Left lung (tissue), 10 donors: ENCODE results near the gene KRCC1. TPM values are rescaled to one million over a fixed set of nuclear protein-coding genes. Genes with fewer than 3 reads are reported as not detected.
"Not testable (repeated sequence)": the region's sequence is repeated elsewhere in the genome, so short reads cannot be mapped to it uniquely, and the experiment has no call there.

ENCODE experiments used
- ATAC-seq: fragments of 200-7000 bp; cut with Tn5 transposase; one replicate; pipeline ENCODE4 v1.9.1; 2020; ENCODE audit warnings: moderate library complexity
- DNase-seq, 4 donors: peaks; one replicate each; pipeline ENCODE4 v3.0.0-alpha.2; 2013 to 2020
- H3K27ac ChIP-seq, 2 donors: fragments of 200-600 bp; sonication (generic) in 1 of 2; one replicate each; pipeline versions ENCODE4 v1.5.0 to v1.8.0; 2020 to 2021
- H3K27me3 ChIP-seq, 2 donors: fragments of 200-600 bp; sonication (generic) in 1 of 2; one replicate each; pipeline versions ENCODE4 v1.5.0 to v1.8.0; 2020 to 2021
- H3K36me3 ChIP-seq, 2 donors: fragments of 200-600 bp; sonication (generic) in 1 of 2; one replicate each; pipeline versions ENCODE4 v1.5.0 to v1.8.0; 2020 to 2021
- H3K4me1 ChIP-seq, 2 donors: fragments of 200-600 bp; one replicate each; pipeline ENCODE4 v1.8.0; 2021
- H3K4me3 ChIP-seq, 2 donors: fragments of 200-600 bp; sonication (generic) in 1 of 2; one replicate each; pipeline versions ENCODE4 v1.5.0 to v1.8.0; 2020 to 2021; ENCODE audit warnings: mild to moderate bottlenecking in 1 of 2
- H3K9me3 ChIP-seq, 2 donors: fragments of 200-600 bp; sonication (generic) in 1 of 2; one replicate each; pipeline versions ENCODE4 v1.5.0 to v1.8.0; 2020 to 2021
- CTCF ChIP-seq, 2 donors: fragments of 200-600 bp; sonication (generic) in 1 of 2; IDR thresholded peaks; one replicate each; pipeline versions ENCODE4 v1.5.0 to v1.8.0; 2021; ENCODE audit warnings: antibody characterized with exemption in 2 of 2
- intact Hi-C, 2 donors: fragments of 100-400 bp; cut with DNase I; formaldehyde crosslinking; loops; one replicate each; pipeline versions ENCODE4 v1.11.2 to v1.14.2; 2022
- polyA plus RNA-seq, 6 donors: library from polyadenylated mRNA; unstranded; fragments of 120-200 nt; gene quantifications; one replicate each; pipeline ENCODE4 v1.2.1, GENCODE V29; 2013; ENCODE audit not compliant: insufficient read length in 6 of 6
- total RNA-seq, 2 donors: library from RNA; stranded (reverse); fragmentation: NEBNext Ultra II Directional; extraction: Animal tissue kit (Norgen Biotek cat#: 25700); gene quantifications; one replicate each; pipeline ENCODE4 v1.2.1, GENCODE V29; 2021
- donor health status: DM: no; HTN: yes; CAD: no.
- donor health status: DM: no; HTN: no; CAD: no.

KRCC1 gene
- total and polyA plus RNA-seq, 8 donors = 19.7 to 52.9 (median 49.5) TPM

- Histone ChIP-seq H3K36me3 (no peaks in the 10 kb centered on the region), H3K9me3 (no peaks in the 10 kb centered on the region), H3K4me1 (no peaks in the 10 kb centered on the region), H3K27ac (no peak overlapping the region), H3K27me3 (peaks cover 3 to 11% of the 10 kb centered on the region in 2 donors), H3K4me3 (no peak overlapping the region)
- DNase-seq (peak in 1 of 4 donors; percentile 42), ATAC-seq (no peak)
- TF ChIP-seq CTCF (IDR thresholded peaks at IDR 0.05) = no peak
- intact Hi-C loops = no loop called here
Observed at GRCh38 chr2:88006912-88007439, 48.6 kb downstream of the KRCC1 start.

GRCh38 chr2:88005776-88006175 is 49.8 kb downstream of the KRCC1 start:
- intact Hi-C loops = no loop called here
- TF ChIP-seq CTCF (IDR thresholded peaks at IDR 0.05) = no peak

DNA sequence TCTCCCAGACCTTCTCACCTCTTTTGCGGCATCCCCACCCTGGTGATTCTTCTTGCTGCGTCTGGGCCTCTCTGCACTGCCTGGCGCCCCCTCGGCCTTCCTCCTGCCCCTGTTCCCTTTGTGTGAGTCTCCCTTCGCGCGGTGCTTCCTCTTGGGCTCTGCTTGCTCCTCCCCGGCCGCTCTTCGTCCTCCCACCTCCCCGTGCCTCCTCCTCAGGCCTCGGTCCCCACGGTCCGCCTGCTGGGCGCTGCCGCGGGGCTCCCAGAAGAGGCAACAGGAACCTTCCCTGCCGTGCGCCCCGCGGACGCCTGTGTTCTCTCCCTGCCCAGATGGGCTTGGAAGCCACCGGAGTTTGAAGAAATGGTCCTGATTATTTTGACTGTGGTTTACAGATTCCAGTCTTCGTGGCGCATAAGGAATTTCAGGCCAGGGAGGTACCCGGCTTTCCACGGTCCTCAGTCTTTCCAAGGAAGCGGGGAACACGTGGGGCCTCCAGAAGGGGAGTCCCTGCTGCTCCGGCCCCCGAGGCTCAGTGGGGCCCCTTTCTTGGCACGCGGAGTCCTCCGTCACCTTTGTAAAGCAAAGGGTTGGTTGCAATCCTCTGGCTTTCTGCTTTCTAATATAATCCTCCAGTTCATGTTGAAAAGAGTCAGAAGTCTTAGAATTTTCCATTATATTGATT is 52.4 kb downstream of the KRCC1 start:
- TF ChIP-seq CTCF (IDR thresholded peaks at IDR 0.05) = no peak
- H3K4me3 ChIP-seq = no peak overlapping the region
- H3K27ac ChIP-seq = no peak overlapping the region
- ATAC-seq (no peak), DNase-seq (peak in 1 of 4 donors; percentile 89)
- no peaks in the 10 kb centered on the region for H3K4me1 ChIP-seq
- H3K9me3 ChIP-seq = no peaks in the 10 kb centered on the region
- H3K27me3 ChIP-seq = peaks cover 3 to 11% of the 10 kb centered on the region in 2 donors
- intact Hi-C loops = no loop called here
- H3K36me3 ChIP-seq = no peaks in the 10 kb centered on the region

More at GRCh38 chr2:88005776-88006175, 49.8 kb downstream of the KRCC1 start:
- Histone ChIP-seq H3K36me3 (no peaks in the 10 kb centered on the region), H3K27me3 (peaks cover 3 to 11% of the 10 kb centered on the region in 2 donors), H3K4me3 (no peak overlapping the region), H3K9me3 (no peaks in the 10 kb centered on the region), H3K27ac (no peak overlapping the region), H3K4me1 (no peaks in the 10 kb centered on the region)
- ATAC-seq (no peak), DNase-seq (no peak)

GRCh38 chr2:88002359-88002707 is 53.2 kb downstream of the KRCC1 start:
- ATAC-seq = no peak
- Histone ChIP-seq H3K9me3 (no peaks in the 10 kb centered on the region), H3K4me1 (no peaks in the 10 kb centered on the region), H3K36me3 (no peaks in the 10 kb centered on the region), H3K27me3 (peaks cover 3 to 11% of the 10 kb centered on the region in 2 donors), H3K27ac (no peak overlapping the region), H3K4me3 (no peak overlapping the region)
- no peak for DNase-seq
- intact Hi-C loops = no loop called here
- no peak for TF ChIP-seq CTCF (IDR thresholded peaks at IDR 0.05)

GRCh38 chr2:88000474-88000873 is 55.1 kb downstream of the KRCC1 start:
- H3K4me1 ChIP-seq, ATAC-seq, intact Hi-C loops: not testable (repeated sequence)

More at GRCh38 chr2:88000474-88000873, 55.1 kb downstream of the KRCC1 start:
- H3K27ac ChIP-seq, H3K9me3 ChIP-seq, H3K4me3 ChIP-seq, DNase-seq, H3K36me3 ChIP-seq: not testable (repeated sequence)
- H3K27me3 ChIP-seq = peaks cover 3 to 11% of the 10 kb centered on the region in 2 donors
